ENCODE measurements around the gene TAF4B.

GRCh38 chr18:26286008-26286407, 59.8 kb downstream of the TAF4B start:
- TF ChIP-seq, protein P1, sequence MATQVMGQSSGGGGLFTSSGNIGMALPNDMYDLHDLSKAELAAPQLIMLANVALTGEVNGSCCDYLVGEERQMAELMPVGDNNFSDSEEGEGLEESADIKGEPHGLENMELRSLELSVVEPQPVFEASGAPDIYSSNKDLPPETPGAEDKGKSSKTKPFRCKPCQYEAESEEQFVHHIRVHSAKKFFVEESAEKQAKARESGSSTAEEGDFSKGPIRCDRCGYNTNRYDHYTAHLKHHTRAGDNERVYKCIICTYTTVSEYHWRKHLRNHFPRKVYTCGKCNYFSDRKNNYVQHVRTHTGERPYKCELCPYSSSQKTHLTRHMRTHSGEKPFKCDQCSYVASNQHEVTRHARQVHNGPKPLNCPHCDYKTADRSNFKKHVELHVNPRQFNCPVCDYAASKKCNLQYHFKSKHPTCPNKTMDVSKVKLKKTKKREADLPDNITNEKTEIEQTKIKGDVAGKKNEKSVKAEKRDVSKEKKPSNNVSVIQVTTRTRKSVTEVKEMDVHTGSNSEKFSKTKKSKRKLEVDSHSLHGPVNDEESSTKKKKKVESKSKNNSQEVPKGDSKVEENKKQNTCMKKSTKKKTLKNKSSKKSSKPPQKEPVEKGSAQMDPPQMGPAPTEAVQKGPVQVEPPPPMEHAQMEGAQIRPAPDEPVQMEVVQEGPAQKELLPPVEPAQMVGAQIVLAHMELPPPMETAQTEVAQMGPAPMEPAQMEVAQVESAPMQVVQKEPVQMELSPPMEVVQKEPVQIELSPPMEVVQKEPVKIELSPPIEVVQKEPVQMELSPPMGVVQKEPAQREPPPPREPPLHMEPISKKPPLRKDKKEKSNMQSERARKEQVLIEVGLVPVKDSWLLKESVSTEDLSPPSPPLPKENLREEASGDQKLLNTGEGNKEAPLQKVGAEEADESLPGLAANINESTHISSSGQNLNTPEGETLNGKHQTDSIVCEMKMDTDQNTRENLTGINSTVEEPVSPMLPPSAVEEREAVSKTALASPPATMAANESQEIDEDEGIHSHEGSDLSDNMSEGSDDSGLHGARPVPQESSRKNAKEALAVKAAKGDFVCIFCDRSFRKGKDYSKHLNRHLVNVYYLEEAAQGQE (IDR thresholded peaks at IDR 0.05; ENCODE audit: borderline replicate concordance) = no peak
- TF ChIP-seq MXI1 (conservative IDR thresholded peaks at IDR 0.05; ENCODE audit: poor library complexity, severe bottlenecking) (no peak), RAD21 (conservative IDR thresholded peaks at IDR 0.05) (no peak), SMC3 (conservative IDR thresholded peaks at IDR 0.05; ENCODE audit: poor library complexity) (no peak), POLR2AphosphoS5 (IDR thresholded peaks at IDR 0.05) (no peak), EP300 (conservative IDR thresholded peaks at IDR 0.05; ENCODE audit: poor library complexity, severe bottlenecking) (no peak), EZH2 (IDR thresholded peaks at IDR 0.05; ENCODE audit: borderline replicate concordance, insufficient read depth, low read length, poor library complexity, severe bottlenecking) (no peak), TAF1 (IDR thresholded peaks at IDR 0.05; ENCODE audit: low read depth) (no peak)
- TF ChIP-seq, protein P2, sequence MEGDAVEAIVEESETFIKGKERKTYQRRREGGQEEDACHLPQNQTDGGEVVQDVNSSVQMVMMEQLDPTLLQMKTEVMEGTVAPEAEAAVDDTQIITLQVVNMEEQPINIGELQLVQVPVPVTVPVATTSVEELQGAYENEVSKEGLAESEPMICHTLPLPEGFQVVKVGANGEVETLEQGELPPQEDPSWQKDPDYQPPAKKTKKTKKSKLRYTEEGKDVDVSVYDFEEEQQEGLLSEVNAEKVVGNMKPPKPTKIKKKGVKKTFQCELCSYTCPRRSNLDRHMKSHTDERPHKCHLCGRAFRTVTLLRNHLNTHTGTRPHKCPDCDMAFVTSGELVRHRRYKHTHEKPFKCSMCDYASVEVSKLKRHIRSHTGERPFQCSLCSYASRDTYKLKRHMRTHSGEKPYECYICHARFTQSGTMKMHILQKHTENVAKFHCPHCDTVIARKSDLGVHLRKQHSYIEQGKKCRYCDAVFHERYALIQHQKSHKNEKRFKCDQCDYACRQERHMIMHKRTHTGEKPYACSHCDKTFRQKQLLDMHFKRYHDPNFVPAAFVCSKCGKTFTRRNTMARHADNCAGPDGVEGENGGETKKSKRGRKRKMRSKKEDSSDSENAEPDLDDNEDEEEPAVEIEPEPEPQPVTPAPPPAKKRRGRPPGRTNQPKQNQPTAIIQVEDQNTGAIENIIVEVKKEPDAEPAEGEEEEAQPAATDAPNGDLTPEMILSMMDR (IDR thresholded peaks at IDR 0.05; ENCODE audit: poor library complexity, severe bottlenecking) = no peak
